ENCODE results near the gene THAP10. TPM values are rescaled to one million over a fixed set of nuclear protein-coding genes. Genes with fewer than 3 reads are reported as not detected.

Gene THAP10
- total RNA-seq, 3 donors from 2014 or later = 1.2 to 2.7 (median 1.6) TPM

DNA sequence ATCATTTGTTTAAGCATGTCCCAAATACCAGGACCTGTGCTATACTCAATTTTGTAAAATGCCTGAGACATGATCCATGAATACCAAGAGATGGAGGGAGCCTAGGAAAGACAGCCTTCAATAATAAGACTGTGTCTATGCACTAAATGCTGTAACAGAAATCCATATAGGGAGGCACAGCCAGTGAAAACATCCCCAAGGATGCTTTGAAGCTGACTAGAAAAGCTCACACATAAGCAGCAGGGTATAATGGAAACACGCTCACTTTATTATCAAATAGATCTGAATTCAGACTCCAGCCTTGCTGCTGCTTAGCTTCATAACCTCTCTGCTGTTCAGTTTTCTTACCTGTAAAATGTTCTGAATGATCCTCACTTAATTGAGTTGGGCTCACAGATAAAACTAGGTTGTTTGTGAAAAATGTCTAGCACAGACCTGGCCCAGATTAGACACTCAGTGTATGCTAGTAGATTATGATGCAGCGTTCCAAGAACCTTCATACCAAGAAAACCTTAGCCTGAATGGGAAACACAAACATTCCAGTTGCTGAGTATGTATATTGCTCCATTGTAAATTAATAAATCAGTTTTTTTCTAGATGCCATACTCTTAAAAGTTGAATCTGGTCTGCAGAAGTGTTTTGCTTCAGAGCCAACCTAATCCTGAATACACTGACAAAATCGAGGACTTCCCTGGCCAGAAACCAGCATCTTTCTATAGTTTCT, 34.5 kb downstream of the THAP10 start:
- Histone ChIP-seq H3K9me3 (no peaks in the 10 kb centered on the region), H3K4me1 (ENCODE audit: low read depth) (no peaks in the 10 kb centered on the region), H3K36me3 (ENCODE audit: low read depth) (no peaks in the 10 kb centered on the region), H3K4me3 (no peak overlapping the region)
- no peak for ATAC-seq
- DNase-seq = no peak
- intact Hi-C loops (cut with DNase I, micrococcal nuclease) = no loop called here
- TF ChIP-seq, protein P1, sequence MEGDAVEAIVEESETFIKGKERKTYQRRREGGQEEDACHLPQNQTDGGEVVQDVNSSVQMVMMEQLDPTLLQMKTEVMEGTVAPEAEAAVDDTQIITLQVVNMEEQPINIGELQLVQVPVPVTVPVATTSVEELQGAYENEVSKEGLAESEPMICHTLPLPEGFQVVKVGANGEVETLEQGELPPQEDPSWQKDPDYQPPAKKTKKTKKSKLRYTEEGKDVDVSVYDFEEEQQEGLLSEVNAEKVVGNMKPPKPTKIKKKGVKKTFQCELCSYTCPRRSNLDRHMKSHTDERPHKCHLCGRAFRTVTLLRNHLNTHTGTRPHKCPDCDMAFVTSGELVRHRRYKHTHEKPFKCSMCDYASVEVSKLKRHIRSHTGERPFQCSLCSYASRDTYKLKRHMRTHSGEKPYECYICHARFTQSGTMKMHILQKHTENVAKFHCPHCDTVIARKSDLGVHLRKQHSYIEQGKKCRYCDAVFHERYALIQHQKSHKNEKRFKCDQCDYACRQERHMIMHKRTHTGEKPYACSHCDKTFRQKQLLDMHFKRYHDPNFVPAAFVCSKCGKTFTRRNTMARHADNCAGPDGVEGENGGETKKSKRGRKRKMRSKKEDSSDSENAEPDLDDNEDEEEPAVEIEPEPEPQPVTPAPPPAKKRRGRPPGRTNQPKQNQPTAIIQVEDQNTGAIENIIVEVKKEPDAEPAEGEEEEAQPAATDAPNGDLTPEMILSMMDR (IDR thresholded peaks at IDR 0.05) = no peak

DNA sequence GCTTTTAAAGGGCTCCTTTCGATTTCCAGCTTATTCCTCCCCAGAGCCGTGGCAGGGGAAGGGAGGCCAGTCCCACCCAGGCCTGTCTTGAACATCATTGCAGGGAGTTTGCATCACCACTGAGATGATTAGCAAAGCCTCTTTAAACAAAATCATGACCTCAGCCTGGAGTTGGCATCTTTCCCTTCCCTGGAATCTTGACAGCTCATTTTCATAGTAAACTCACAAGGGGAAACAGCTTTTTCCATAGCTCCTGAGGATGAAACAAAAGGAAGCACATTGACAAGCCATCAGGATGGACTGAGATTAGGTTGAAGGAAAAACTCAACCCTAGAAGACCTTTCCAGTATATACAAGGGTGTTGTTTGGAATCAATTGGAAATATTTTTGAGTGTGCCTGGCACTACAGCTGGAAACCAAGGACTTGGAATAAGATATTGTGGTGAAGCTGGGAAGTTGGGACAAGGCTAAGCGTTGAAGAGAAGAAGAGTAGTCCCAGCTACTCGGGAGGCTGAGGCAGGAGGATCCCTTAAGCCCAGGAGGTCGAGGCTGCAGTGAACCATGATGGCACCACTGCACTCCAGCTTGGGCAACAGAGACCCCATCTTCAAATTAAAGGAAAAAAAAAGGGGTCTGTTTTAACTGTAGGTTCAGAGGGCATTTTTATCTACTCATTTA, 35.2 kb downstream of the THAP10 start:
- peak in 1 of 3 donors; percentile 65 for DNase-seq
- ATAC-seq = peak; percentile 62
- H3K9me3 ChIP-seq = no peaks in the 10 kb centered on the region
- TF ChIP-seq, protein P1 (IDR thresholded peaks at IDR 0.05) = no peak
- no peaks in the 10 kb centered on the region for H3K36me3 ChIP-seq (ENCODE audit: low read depth)
- no peak overlapping the region for H3K4me3 ChIP-seq
- intact Hi-C loops (cut with DNase I, micrococcal nuclease) = no loop called here
- H3K4me1 ChIP-seq (ENCODE audit: low read depth) = no peaks in the 10 kb centered on the region

DNA sequence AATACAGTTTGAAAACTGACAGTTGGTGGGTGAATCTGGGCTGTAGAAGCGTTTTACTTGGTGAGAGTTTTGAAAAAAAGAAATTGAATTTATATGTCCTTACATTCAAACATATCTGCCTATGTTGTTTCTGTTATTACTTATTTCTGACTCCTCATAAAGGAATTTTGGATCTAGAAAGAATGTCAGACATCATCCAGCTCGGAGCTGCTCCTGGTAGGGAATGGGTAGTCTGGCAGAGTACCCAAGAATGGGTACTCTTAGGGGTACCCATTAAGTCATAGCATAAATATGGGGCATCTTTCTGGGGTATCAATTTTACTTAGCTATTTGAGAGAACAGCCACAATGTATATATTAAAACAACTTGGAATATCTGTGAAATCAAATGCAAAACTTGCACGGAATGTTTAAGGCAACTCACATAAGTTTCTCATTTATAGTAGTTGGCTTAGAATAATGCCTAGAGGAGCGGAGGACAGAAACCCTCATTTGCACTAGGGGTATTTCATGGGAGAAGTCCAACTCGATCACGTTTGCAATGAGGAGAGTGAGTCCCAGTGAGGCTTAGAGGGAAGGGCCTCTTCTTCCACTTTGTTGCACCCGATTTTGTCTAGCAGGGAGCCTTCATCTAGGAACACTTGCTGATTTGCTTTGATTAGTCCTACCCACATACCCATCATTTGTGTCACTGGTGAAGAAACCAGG, 35.9 kb downstream of the THAP10 start:
- TF ChIP-seq, protein P1 (IDR thresholded peaks at IDR 0.05) = no peak
- H3K4me3 ChIP-seq = no peak overlapping the region
- DNase-seq (no peak), ATAC-seq (no peak)
- H3K36me3 ChIP-seq (ENCODE audit: low read depth) = no peaks in the 10 kb centered on the region
- intact Hi-C loops (cut with DNase I, micrococcal nuclease) = no loop called here
- no peaks in the 10 kb centered on the region for H3K4me1 ChIP-seq (ENCODE audit: low read depth)
- no peaks in the 10 kb centered on the region for H3K9me3 ChIP-seq

DNA sequence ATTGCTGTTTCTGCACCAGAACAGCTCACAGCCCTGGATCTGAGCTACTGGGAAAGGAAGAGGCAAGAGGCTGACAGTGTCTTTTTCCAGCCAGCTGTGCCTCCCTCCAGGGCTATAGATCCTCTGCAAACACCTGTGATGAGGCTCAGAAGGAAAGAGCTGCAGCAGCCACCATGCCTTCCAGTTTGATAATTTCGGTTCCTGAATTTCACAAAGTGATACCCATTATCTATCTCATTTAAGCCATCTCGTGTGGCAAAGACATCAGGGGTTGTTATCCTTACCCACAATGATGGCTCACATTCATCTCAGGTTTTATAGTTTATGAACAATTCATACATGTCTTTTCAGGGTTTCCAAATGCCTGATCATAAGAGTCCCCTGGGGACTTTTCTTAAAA, 36.5 kb downstream of the THAP10 start:
- DNase-seq = no peak
- intact Hi-C loops (cut with DNase I, micrococcal nuclease) = no loop called here
- Histone ChIP-seq H3K9me3 (no peaks in the 10 kb centered on the region), H3K36me3 (ENCODE audit: low read depth) (no peaks in the 10 kb centered on the region), H3K4me1 (ENCODE audit: low read depth) (no peaks in the 10 kb centered on the region), H3K4me3 (no peak overlapping the region)
- TF ChIP-seq, protein P1 (IDR thresholded peaks at IDR 0.05) = no peak
- no peak for ATAC-seq

DNA sequence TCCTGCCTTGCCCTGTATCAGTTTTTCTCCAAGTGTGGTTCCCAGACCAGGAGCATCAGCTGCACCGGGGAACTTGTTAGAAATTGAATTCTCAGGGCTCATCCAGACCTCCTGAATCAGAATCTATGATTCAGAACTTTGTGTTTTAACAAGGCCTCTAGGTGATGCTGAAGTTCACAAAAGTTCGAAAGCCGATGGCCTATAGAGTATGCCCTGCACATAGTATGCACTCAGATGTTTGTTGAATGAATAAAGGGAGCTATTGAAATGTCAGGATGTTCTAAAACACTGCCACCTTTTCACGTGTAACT, 37.6 kb downstream of the THAP10 start:
- intact Hi-C loops (cut with DNase I, micrococcal nuclease) = no loop called here
- TF ChIP-seq, protein P1 (IDR thresholded peaks at IDR 0.05) = no peak
- H3K4me1 ChIP-seq (ENCODE audit: low read depth) = no peaks in the 10 kb centered on the region
- no peaks in the 10 kb centered on the region for H3K9me3 ChIP-seq
- no peaks in the 10 kb centered on the region for H3K36me3 ChIP-seq (ENCODE audit: low read depth)
- DNase-seq = no peak
- no peak overlapping the region for H3K4me3 ChIP-seq
- ATAC-seq = no peak
